Measurements from ENCODE around the gene SH3RF3.

DNA sequence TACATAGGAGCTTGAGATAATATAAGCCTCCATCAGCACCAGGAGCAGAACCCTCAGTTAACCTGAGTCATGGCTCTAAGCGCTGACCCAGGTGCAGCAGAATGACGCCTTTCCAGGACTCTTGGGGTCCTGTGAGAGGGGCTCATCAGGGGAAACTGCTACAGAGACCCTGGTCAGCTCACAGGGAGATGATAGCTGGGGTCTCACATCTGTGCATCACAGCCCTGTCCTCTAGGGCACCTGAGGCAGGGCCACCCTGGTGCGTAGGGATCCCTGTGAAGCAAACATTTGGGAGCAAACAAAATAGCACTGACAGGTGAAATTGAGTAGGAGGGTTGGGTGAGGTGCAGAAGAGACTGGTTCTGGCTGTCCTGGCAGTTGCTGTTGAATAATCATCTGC lies 219.2 kb downstream of the SH3RF3 start:
- TF ChIP-seq, protein P1, sequence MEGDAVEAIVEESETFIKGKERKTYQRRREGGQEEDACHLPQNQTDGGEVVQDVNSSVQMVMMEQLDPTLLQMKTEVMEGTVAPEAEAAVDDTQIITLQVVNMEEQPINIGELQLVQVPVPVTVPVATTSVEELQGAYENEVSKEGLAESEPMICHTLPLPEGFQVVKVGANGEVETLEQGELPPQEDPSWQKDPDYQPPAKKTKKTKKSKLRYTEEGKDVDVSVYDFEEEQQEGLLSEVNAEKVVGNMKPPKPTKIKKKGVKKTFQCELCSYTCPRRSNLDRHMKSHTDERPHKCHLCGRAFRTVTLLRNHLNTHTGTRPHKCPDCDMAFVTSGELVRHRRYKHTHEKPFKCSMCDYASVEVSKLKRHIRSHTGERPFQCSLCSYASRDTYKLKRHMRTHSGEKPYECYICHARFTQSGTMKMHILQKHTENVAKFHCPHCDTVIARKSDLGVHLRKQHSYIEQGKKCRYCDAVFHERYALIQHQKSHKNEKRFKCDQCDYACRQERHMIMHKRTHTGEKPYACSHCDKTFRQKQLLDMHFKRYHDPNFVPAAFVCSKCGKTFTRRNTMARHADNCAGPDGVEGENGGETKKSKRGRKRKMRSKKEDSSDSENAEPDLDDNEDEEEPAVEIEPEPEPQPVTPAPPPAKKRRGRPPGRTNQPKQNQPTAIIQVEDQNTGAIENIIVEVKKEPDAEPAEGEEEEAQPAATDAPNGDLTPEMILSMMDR (conservative IDR thresholded peaks at IDR 0.05 in 1 of 2, IDR thresholded peaks at IDR 0.05 in 1 of 2; ENCODE audit: low read depth in 1 of 2, low read length in 2 of 2): no peak
- no peak for TF ChIP-seq EZH2 (IDR thresholded peaks at IDR 0.05; ENCODE audit: low read length, missing control alignments)

Data from fibroblast of lung (primary cell).